ENCODE measurements around the gene CR2.
"Not testable (repeated sequence)": the region's sequence is repeated elsewhere in the genome, so short reads cannot be mapped to it uniquely, and the experiment has no call there.

Gene CR2

GRCh38 chr1:207516729-207517128, 62.6 kb downstream of the CR2 start:
- DNase-seq = no peak

GRCh38 chr1:207518608-207519236, 64.6 kb downstream of the CR2 start:
- DNase-seq = no peak

- DNase-seq = no peak
Observed at GRCh38 chr1:207519505-207520399, 65.6 kb downstream of the CR2 start.

GRCh38 chr1:207520400-207521345, 66.5 kb downstream of the CR2 start:
- DNase-seq = not testable (repeated sequence)

- not testable (repeated sequence) for DNase-seq
Observed at GRCh38 chr1:207525239-207525638, 71.1 kb downstream of the CR2 start.

- DNase-seq = not testable (repeated sequence)
Observed at GRCh38 chr1:207528401-207528800, 74.3 kb downstream of the CR2 start.

GRCh38 chr1:207536263-207536662, 82.1 kb downstream of the CR2 start:
- DNase-seq = not testable (repeated sequence)

All from NCI-H510A treated with DMSO at 0.1 percent for 48 hours (cell line).